WI38 (cell line): ENCODE results near the gene KCNE1.

Experiments used
- H3K4me3 ChIP-seq: 2 replicates; pipeline ENCODE4 v1.5.1; 2011; ENCODE audit warnings: low read depth, mild to moderate bottlenecking, control low read depth, low read length
- CTCF ChIP-seq: IDR thresholded peaks from 2 replicates; pipeline ENCODE4 v1.5.1; 2012; ENCODE audit warnings: low read depth, mild to moderate bottlenecking, control low read depth, low read length

The KCNE1 gene

GRCh38 chr21:34545079-34545884, 33.3 kb upstream of the KCNE1 start:
- TF ChIP-seq CTCF, result 0 out of 2 replicates have a peak, but pooled peaks have one; percentile 2
- peak overlapping the region; percentile 29 for H3K4me3 ChIP-seq

GRCh38 chr21:34544032-34544496, 32.1 kb upstream of the KCNE1 start:
- H3K4me3 ChIP-seq, result no peak overlapping the region
- TF ChIP-seq CTCF, result peak; percentile 55

- H3K4me3 ChIP-seq, result no peak overlapping the region
- no peak for TF ChIP-seq CTCF
Observed at GRCh38 chr21:34543017-34543416, 31.0 kb upstream of the KCNE1 start.

GRCh38 chr21:34540206-34540605, 28.2 kb upstream of the KCNE1 start:
- no peak for TF ChIP-seq CTCF
- no peak overlapping the region for H3K4me3 ChIP-seq

GRCh38 chr21:34537838-34538237, 25.8 kb upstream of the KCNE1 start:
- no peak for TF ChIP-seq CTCF

GRCh38 chr21:34536820-34537219, 24.8 kb upstream of the KCNE1 start:
- no peak overlapping the region for H3K4me3 ChIP-seq
- no peak for TF ChIP-seq CTCF

More at GRCh38 chr21:34537838-34538237, 25.8 kb upstream of the KCNE1 start:
- no peak overlapping the region for H3K4me3 ChIP-seq

GRCh38 chr21:34536311-34536710, 24.3 kb upstream of the KCNE1 start:
- TF ChIP-seq CTCF, result no peak
- no peak overlapping the region for H3K4me3 ChIP-seq
